ENCODE data around the gene THSD4.
"Not testable (repeated sequence)": the region's sequence is repeated elsewhere in the genome, so short reads cannot be mapped to it uniquely, and the experiment has no call there.

THSD4 gene

GRCh38 chr15:71396536-71397125 lies 281.4 kb downstream of the THSD4 start:
- no peak for DNase-seq

GRCh38 chr15:71397377-71397776 lies 282.1 kb downstream of the THSD4 start:
- DNase-seq: no peak

DNA sequence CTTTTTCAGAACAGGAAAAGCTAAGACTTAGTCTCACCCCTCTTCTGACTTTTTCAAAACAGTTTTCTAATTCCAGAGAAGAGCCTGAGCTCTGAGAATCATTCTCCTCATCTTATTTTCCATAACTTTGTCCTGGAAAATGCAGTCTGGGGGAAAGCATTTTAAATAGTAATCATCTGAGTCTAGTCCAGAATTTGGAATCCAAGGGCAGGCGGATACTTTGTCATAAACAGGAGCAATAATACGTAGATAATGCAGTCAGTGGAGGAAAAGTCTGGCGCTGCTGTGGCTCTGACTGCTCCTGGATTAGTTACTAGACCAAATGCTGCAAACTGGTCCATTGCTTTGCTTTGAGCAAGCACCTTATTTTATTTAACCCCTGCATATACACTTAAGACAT lies 285.0 kb downstream of the THSD4 start:
- DNase-seq: no peak

DNA sequence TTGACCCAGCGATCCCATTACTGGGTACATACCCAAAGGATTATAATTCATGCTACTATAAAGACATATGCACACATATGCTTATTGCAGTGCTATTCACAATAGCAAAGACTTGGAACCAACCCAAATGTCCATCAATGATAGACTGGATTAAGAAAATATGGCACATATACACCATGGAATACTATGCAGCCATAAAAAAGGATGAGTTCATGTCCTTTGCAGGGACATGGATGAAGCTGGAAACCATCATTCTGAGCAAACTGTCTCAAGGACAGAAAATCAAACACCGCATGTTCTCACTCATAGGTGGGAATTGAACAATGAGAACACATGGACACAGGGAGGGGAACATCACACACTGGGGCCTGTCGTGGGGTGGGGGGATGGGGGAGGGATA lies 286.5 kb downstream of the THSD4 start:
- DNase-seq: not testable (repeated sequence)

GRCh38 chr15:71409541-71409940 lies 294.3 kb downstream of the THSD4 start:
- no peak for DNase-seq

GRCh38 chr15:71410347-71410746 lies 295.1 kb downstream of the THSD4 start:
- no peak for DNase-seq

GRCh38 chr15:71411538-71412482 lies 296.5 kb downstream of the THSD4 start:
- DNase-seq: no peak

DNA sequence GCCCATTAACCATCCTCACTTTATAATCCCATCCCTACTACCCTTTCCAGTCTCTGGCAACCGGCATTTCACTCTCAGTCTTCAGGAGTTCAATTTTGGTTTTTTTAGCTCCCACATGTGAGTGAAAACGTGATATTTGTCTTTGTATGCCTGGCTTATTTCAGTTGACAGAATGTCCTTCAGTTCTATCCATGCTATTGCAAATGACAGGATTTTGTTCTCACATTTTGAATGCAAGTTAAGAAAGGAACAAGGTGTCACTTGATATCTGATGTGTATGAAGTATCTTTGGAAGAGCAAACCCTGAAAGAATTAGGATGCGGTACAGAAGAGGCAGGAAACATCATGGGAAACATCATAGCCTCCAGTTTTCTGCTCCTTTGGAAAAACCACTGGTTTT lies 298.1 kb downstream of the THSD4 start:
- DNase-seq: no peak

DNA sequence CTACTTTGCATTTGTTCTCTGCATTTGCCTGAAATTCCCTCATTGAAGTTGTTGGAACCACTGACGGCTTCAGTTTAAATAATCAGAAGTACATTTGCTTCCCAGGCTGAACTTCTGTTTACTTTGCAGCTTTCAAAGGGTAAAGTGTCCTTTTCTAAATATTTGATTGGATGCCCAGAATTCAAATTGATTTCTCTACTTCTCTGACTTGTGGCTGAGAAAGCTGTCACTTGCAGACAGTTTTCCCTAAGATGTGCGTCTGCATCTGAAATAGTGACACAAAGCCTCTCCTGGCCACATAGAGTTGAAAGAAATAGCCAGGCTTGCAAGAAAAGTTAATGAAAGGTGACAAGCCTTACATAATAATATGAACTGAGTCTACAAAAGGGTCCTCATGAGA lies 299.6 kb downstream of the THSD4 start:
- no peak for DNase-seq

GRCh38 chr15:71422530-71423259 lies 307.4 kb downstream of the THSD4 start:
- no peak for DNase-seq

GRCh38 chr15:71424765-71425164 lies 309.5 kb downstream of the THSD4 start:
- no peak for DNase-seq

GRCh38 chr15:71425388-71425787 lies 310.1 kb downstream of the THSD4 start:
- DNase-seq: no peak

- no peak for DNase-seq
These were observed 311.5 kb downstream of the THSD4 start for GRCh38 chr15:71426792-71427191.

GRCh38 chr15:71430782-71431181 lies 315.5 kb downstream of the THSD4 start:
- no peak for DNase-seq

GRCh38 chr15:71431343-71432336 lies 316.4 kb downstream of the THSD4 start:
- DNase-seq: no peak

DNA sequence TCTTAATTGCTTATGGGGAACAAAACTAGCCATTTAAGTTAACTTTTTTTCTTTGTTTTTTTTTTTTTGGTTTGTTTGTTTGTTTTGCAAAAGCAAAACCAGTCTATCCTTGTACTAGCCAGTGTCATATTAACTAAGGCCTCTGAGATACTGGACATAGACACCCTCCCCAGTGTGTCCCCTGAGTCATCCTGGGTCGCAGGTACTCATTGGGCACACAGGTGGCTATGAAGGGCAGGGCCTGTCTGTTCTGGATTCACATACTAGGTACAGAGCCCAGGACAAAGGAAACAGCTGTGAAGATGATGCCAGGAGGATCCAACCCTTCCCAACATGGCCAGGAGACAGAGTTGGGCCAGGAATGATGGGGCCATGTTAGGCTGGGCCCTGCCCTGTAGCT lies 318.1 kb downstream of the THSD4 start:
- no peak for DNase-seq

GRCh38 chr15:71434774-71435173 lies 319.5 kb downstream of the THSD4 start:
- DNase-seq: no peak

DNA sequence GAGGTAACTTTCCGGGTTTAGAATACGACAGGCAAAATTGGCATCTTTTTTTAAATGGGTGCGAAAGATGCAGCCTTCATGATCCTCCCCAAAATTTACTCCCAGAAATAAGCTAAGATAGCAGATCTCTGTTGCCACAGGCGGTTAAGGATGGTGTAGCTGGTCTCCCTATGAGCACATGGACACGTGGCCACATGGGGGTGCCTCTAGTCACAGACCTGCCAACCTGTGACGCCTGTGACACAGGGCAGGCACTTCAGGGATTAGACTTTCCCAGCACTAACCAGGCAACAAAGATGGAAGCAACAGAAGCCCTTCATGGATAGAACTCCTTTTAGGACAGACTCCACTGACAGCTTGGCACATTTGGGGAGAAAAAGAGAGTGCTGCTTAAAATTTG lies 320.3 kb downstream of the THSD4 start:
- no peak for DNase-seq

DNA sequence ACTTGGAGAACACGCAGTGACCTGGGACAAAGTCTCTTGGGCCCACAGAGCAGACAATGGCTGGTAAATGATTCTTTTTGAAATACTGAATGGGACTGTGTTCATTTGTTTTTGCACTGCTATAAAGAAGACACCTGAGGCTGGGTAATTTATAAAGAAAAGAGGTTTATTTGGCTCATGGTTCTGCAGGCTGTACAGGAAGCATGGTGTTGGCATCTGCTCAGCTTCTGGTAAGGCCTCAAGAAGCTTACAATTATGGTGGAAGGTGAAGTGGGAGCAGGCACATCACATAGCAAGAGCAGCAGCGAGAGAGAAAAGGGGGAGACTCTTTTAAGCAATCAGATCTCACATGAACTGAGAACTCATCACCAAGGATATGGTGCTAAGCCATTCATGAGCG lies 321.6 kb downstream of the THSD4 start:
- no peak for DNase-seq

DNA sequence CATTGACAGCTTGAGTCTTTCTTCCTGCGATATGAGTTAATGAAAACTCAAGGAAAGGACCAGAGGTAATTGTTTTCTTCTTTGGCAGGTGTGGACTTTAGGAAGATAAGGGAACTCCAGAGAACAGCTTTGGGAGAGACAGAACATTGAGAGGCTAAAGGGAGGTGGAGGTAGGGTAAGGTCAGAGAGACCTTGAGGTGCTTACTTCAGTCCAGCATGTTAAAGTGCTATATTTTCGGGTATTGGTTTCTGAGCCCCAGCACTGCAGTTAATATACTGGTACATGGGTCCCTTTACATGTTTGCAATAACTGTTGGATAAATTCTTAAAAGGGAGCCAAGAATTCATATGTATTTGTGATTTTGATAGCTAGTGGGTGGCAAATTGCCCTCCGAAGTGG lies 322.1 kb downstream of the THSD4 start:
- DNase-seq: no peak

- no peak for DNase-seq
These were observed 322.6 kb downstream of the THSD4 start for GRCh38 chr15:71437919-71438318.

- not testable (repeated sequence) for DNase-seq
These were observed 324.2 kb downstream of the THSD4 start for GRCh38 chr15:71439478-71439877.

All from Kasumi-1 (cell line).